PFSK-1 (cell line): ENCODE data around the gene CA4.

Source experiments
- FOXP2 ChIP-seq: optimal IDR thresholded peaks from 2 replicates; pipeline ENCODE3; 2011; ENCODE audit warnings: borderline replicate concordance, control low read depth, inconsistent platforms; ENCODE audit not compliant: insufficient read depth; ENCODE audit errors: extremely low read length, extremely low read depth
- POLR2AphosphoS5 ChIP-seq: IDR thresholded peaks from 2 replicates; pipeline ENCODE4 v1.6.1; 2012; ENCODE audit warnings: low read depth, mild to moderate bottlenecking, control low read depth, low read length, moderate library complexity
- REST ChIP-seq, 2 experiments: IDR thresholded peaks; 2 replicates each; pipeline versions ENCODE4 v1.6.1 to v1.8.0; 2011 to 2012; ENCODE audit warnings: low read depth in 2 of 2, low read length in 2 of 2, control low read depth in 1 of 2, inconsistent platforms in 1 of 2, mild to moderate bottlenecking in 1 of 2, moderate library complexity in 1 of 2; ENCODE audit not compliant: insufficient read depth in 1 of 2
- SIN3A ChIP-seq: IDR thresholded peaks from 2 replicates; pipeline ENCODE4 v1.6.1; 2012; ENCODE audit warnings: mild to moderate bottlenecking, low read length, moderate library complexity, borderline replicate concordance; ENCODE audit not compliant: insufficient read depth
- TAF1 ChIP-seq: IDR thresholded peaks from 2 replicates; pipeline ENCODE4 v1.6.1; 2012; ENCODE audit warnings: low read length, control low read depth, borderline replicate concordance; ENCODE audit not compliant: insufficient read depth

GRCh38 chr17:60158751-60159478 is 9.1 kb downstream of the CA4 start:
- TF ChIP-seq SIN3A (no peak), REST (IDR thresholded peaks at IDR 0.05; ENCODE audit: insufficient read depth in 1 of 2, low read depth in 2 of 2, low read length in 2 of 2) (no peak), POLR2AphosphoS5 (no peak), TAF1 (no peak), FOXP2 (no peak)
